SK-N-SH (cell line): Measurements from ENCODE around the gene ADGRB2. TPM values are rescaled to one million over a fixed set of nuclear protein-coding genes. Genes with fewer than 3 reads are reported as not detected.

Source experiments
- CTCF ChIA-PET: fragments of 300-600, 350-600 bp; formaldehyde crosslinking; extraction: SDS; loops from one replicate; lab custom pipeline; 2021; lab: Yijun Ruan, JAX
- POLR2A ChIA-PET: fragments of 350-600 bp; sonication (Branson Sonifier 250); formaldehyde crosslinking; extraction: SDS; loops from one replicate; lab custom pipeline; 2020; ENCODE audit warnings: antibody characterized with exemption, inconsistent platforms; lab: Yijun Ruan, JAX
- DNase-seq: peaks from one replicate; pipeline ENCODE4 v3.0.0; 2012
- H2AFZ ChIP-seq: fragments of 200-600 bp; sonication (generic); 2 replicates; pipeline ENCODE4 v1.8.1; 2016; ENCODE audit warnings: antibody characterized with exemption, mild to moderate bottlenecking, low read depth
- H3F3A ChIP-seq: fragments of 200-600 bp; sonication (generic); replicated peaks from 2 replicates; pipeline ENCODE3; 2016; ENCODE audit warnings: antibody characterized with exemption, mild to moderate bottlenecking; ENCODE audit not compliant: insufficient read depth
- H3K27ac ChIP-seq, 2 experiments: fragments of 200-500 bp in 1 of 2; fragments of 200-600 bp in 1 of 2; sonication (Bioruptor generic) in 1 of 2; sonication (generic), shearing (Covaris generic) in 1 of 2; 2 replicates each; pipeline versions ENCODE4 v1.5.1 to v1.6.1; 2014 to 2016; ENCODE audit warnings: low read depth in 2 of 2, inconsistent platforms in 1 of 2, low read length in 1 of 2, mild to moderate bottlenecking in 1 of 2, mixed read lengths in 1 of 2
- H3K27me3 ChIP-seq: fragments of 200-600 bp; sonication (generic), shearing (Covaris generic); 2 replicates; pipeline ENCODE4 v1.6.1; 2016; ENCODE audit warnings: mixed run types; ENCODE audit not compliant: insufficient read depth
- H3K36me3 ChIP-seq, 2 experiments: fragments of 200-500 bp in 1 of 2; fragments of 200-600 bp in 1 of 2; sonication (Bioruptor generic) in 1 of 2; sonication (generic) in 1 of 2; replicated peaks in 1 of 2; 2 replicates each; pipeline versions ENCODE3 to v1.5.1; 2014 to 2016; ENCODE audit warnings: low read length in 1 of 2, mild to moderate bottlenecking in 1 of 2; ENCODE audit not compliant: insufficient read depth in 2 of 2, control insufficient read depth in 1 of 2
- H3K4me1 ChIP-seq, 2 experiments: fragments of 200-500 bp in 1 of 2; fragments of 200-600 bp in 1 of 2; sonication (Bioruptor generic) in 1 of 2; sonication (generic), shearing (Covaris generic) in 1 of 2; 2 replicates each; pipeline versions ENCODE4 v1.5.1 to v1.6.1; 2014 to 2016; ENCODE audit warnings: low read depth in 1 of 2, low read length in 1 of 2, mixed run types in 1 of 2; ENCODE audit not compliant: insufficient read depth in 2 of 2, control insufficient read depth in 1 of 2
- H3K4me2 ChIP-seq: fragments of 200-600 bp; sonication (generic), shearing (Covaris generic); 2 replicates; pipeline ENCODE4 v1.6.1; 2017; ENCODE audit warnings: mixed run types
- H3K4me3 ChIP-seq, 2 experiments: fragments of 200-500 bp in 1 of 2; fragments of 200-600 bp in 1 of 2; sonication (Bioruptor generic) in 1 of 2; sonication (generic), shearing (Covaris generic) in 1 of 2; 2 replicates each; pipeline versions ENCODE4 v1.5.1 to v1.8.1; 2014 to 2016; ENCODE audit warnings: low read depth in 2 of 2, inconsistent platforms in 1 of 2, low read length in 1 of 2, mild to moderate bottlenecking in 1 of 2, mixed read lengths in 1 of 2, moderate library complexity in 1 of 2
- H3K79me2 ChIP-seq: fragments of 200-600 bp; sonication (generic); 2 replicates; pipeline ENCODE4 v1.8.1; 2017; ENCODE audit warnings: mild to moderate bottlenecking; ENCODE audit not compliant: insufficient read depth
- H3K9ac ChIP-seq: fragments of 200-600 bp; sonication (generic); 2 replicates; pipeline ENCODE4 v1.6.1; 2017; ENCODE audit warnings: mixed run types
- H3K9me2 ChIP-seq: fragments of 200-600 bp; sonication (generic); 2 replicates; pipeline ENCODE4 v1.6.1; 2017; ENCODE audit warnings: mixed run types
- H3K9me3 ChIP-seq: fragments of 200-600 bp; sonication (generic); 2 replicates; pipeline ENCODE4 v1.6.1; 2017; ENCODE audit warnings: mixed run types, mild to moderate bottlenecking, moderate library complexity
- H4K20me1 ChIP-seq: fragments of 200-600 bp; sonication (generic); 2 replicates; pipeline ENCODE4 v1.6.1; 2017; ENCODE audit warnings: mild to moderate bottlenecking, mixed run types; ENCODE audit not compliant: insufficient read depth
- ELF1 ChIP-seq: IDR thresholded peaks from 2 replicates; pipeline ENCODE4 v1.4.0; 2012
- EP300 ChIP-seq, 2 experiments: IDR thresholded peaks; 2 replicates each; pipeline versions ENCODE4 v1.4.0 to v1.6.1; 2012; ENCODE audit warnings: borderline replicate concordance in 1 of 2, low read depth in 1 of 2, low read length in 1 of 2
- EZH2phosphoT487 ChIP-seq: fragments of 200-600 bp; sonication (generic); IDR thresholded peaks from 2 replicates; pipeline ENCODE4 v1.6.1; 2017; ENCODE audit warnings: low read depth, mixed run types, mild to moderate bottlenecking, antibody characterized with exemption, moderate library complexity, borderline replicate concordance
- FOXJ3 ChIP-seq: sonication (generic); formaldehyde crosslinking; IDR thresholded peaks from 2 replicates; pipeline ENCODE4 v1.5.1; 2020; ENCODE audit warnings: mild to moderate bottlenecking, missing genetic modification reagents
- GATA2 ChIP-seq: sonication (generic); formaldehyde crosslinking; IDR thresholded peaks from 2 replicates; pipeline ENCODE4 v1.5.0; 2020; ENCODE audit warnings: mild to moderate bottlenecking, missing genetic modification reagents
- JUND ChIP-seq: IDR thresholded peaks from 2 replicates; pipeline ENCODE4 v1.4.0; 2012
- MEF2A ChIP-seq: IDR thresholded peaks from 2 replicates; pipeline ENCODE4 v1.4.0; 2012; ENCODE audit warnings: low read depth, borderline replicate concordance
- NFIC ChIP-seq: IDR thresholded peaks from 2 replicates; pipeline ENCODE4 v1.4.0; 2012; ENCODE audit warnings: borderline replicate concordance
- PBX3 ChIP-seq: IDR thresholded peaks from 2 replicates; pipeline ENCODE4; 2012
- RAD21 ChIP-seq: IDR thresholded peaks from 2 replicates; pipeline ENCODE4 v1.6.1; 2012; ENCODE audit warnings: mild to moderate bottlenecking, low read length
- RCOR1 ChIP-seq: fragments of 150-350 bp; IDR thresholded peaks from 2 replicates; pipeline ENCODE4 v1.6.1; 2017; ENCODE audit warnings: antibody characterized with exemption, low read length
- TAF1 ChIP-seq: IDR thresholded peaks from 2 replicates; pipeline ENCODE4 v1.6.1; 2012; ENCODE audit warnings: low read depth, mild to moderate bottlenecking, low read length, moderate library complexity, borderline replicate concordance
- TCF12 ChIP-seq: IDR thresholded peaks from 2 replicates; pipeline ENCODE4 v1.4.0; 2012
- USF2 ChIP-seq: fragments of 150-350 bp; IDR thresholded peaks from 2 replicates; pipeline ENCODE4 v1.6.1; 2017; ENCODE audit warnings: antibody characterized with exemption, low read length, low read depth, borderline replicate concordance
- YY1 ChIP-seq: IDR thresholded peaks from 2 replicates; pipeline ENCODE4 v1.4.0; 2012; ENCODE audit warnings: low read depth, mild to moderate bottlenecking
- WGBS: methylation state at CpG from one replicate; pipeline ENCODE4 v1.1.6; 2017; ENCODE audit warnings: low lambda C conversion rate; 5-methylcytosine and 5-hydroxymethylcytosine counted together
- polyA plus RNA-seq, 3 experiments: library from polyadenylated mRNA; depleted of rRNA; stranded (reverse); fragments of >200 nt; gene quantifications; 2 replicates each; pipeline ENCODE4 v1.2.3, GENCODE V29; 2012
- TF ChIP-seq, protein P1 (sequence below): fragments of 150-350 bp; IDR thresholded peaks from 2 replicates; pipeline ENCODE4 v1.6.1; 2016; ENCODE audit warnings: mild to moderate bottlenecking, low read depth, low read length
- TF ChIP-seq, protein P2 (sequence below): IDR thresholded peaks from 2 replicates; pipeline ENCODE4 v1.4.0; 2012; ENCODE audit warnings: low read depth

ADGRB2 gene
- polyA plus RNA-seq, 1 of the 3 experiments (the other 2 are of a cell fraction): 13.0 TPM

GRCh38 chr1:31700468-31701090, 63.6 kb downstream of the ADGRB2 start:
- no peak for TF ChIP-seq GATA2
- TF ChIP-seq PBX3: no peak
- TF ChIP-seq TCF12: no peak
- no peak for TF ChIP-seq EZH2phosphoT487
- TF ChIP-seq FOXJ3 (CRISPR knock-in tag): no peak
- no peak for TF ChIP-seq EP300 (IDR thresholded peaks at IDR 0.05; ENCODE audit: borderline replicate concordance in 1 of 2, low read depth in 1 of 2, low read length in 1 of 2)
- no peak for TF ChIP-seq USF2
- TF ChIP-seq ELF1: no peak
- TF ChIP-seq YY1: no peak
- TF ChIP-seq NFIC: no peak
- TF ChIP-seq, protein P1, sequence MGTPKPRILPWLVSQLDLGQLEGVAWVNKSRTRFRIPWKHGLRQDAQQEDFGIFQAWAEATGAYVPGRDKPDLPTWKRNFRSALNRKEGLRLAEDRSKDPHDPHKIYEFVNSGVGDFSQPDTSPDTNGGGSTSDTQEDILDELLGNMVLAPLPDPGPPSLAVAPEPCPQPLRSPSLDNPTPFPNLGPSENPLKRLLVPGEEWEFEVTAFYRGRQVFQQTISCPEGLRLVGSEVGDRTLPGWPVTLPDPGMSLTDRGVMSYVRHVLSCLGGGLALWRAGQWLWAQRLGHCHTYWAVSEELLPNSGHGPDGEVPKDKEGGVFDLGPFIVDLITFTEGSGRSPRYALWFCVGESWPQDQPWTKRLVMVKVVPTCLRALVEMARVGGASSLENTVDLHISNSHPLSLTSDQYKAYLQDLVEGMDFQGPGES: no peak
- TF ChIP-seq, protein P2, sequence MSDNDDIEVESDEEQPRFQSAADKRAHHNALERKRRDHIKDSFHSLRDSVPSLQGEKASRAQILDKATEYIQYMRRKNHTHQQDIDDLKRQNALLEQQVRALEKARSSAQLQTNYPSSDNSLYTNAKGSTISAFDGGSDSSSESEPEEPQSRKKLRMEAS: no peak
- no peak for TF ChIP-seq RAD21
- TF ChIP-seq RCOR1: no peak
- no peak for TF ChIP-seq TAF1
- TF ChIP-seq MEF2A: no peak
- TF ChIP-seq JUND: no peak
- H3K9me3 ChIP-seq: no peaks in the 10 kb centered on the region
- no peaks in the 10 kb centered on the region for H3K79me2 ChIP-seq
- H3K27me3 ChIP-seq: no peaks in the 10 kb centered on the region
- ChIA-PET POLR2A (interaction anchor here (1.4 to 2.1 kb wide), 2 partner anchors 15 to 82 kb away, joined by 5 to 6 read pairs; no protein-coding TSS in a partner anchor), CTCF (interaction anchor here (0.6 to 10.2 kb wide), 15 partner anchors 12 to 88 kb away, joined by 3 to 116 read pairs (median 4); no protein-coding TSS in a partner anchor)
- peaks cover 37% of the 10 kb centered on the region for H3F3A ChIP-seq
- WGBS: 62% methylated on average over 7 of the region's 7 CpGs
- peaks cover 37 to 70% of the 10 kb centered on the region in 2 experiments for H3K4me1 ChIP-seq
- no peak overlapping the region; a peak in 1 of 4 replicates for H3K4me3 ChIP-seq
- no peaks in the 10 kb centered on the region for H3K36me3 ChIP-seq
- DNase-seq: no peak
- peak overlapping the region; percentile 10; the same call in 1 of the 2 replicates for H3K9ac ChIP-seq
- peak overlapping the region; percentile 76 to 84 for H3K27ac ChIP-seq
- peak overlapping the region; percentile 57 for H3K4me2 ChIP-seq
- H2AFZ ChIP-seq: no peak overlapping the region
- no peaks in the 10 kb centered on the region for H3K9me2 ChIP-seq
- no peaks in the 10 kb centered on the region for H4K20me1 ChIP-seq
